ELF-1 (cell line): ENCODE data around the gene GDF2.

Experiments used
- DNase-seq: peaks from one replicate; pipeline ENCODE4 v3.0.0-alpha.2; 2016; ENCODE audit warnings: low read depth, low spot score

The GDF2 gene

GRCh38 chr10:47332946-47333345, 10.7 kb downstream of the GDF2 start:
- DNase-seq: no peak

- DNase-seq: no peak
Measured at GRCh38 chr10:47333532-47333931, 11.3 kb downstream of the GDF2 start.

GRCh38 chr10:47334466-47335295, 12.4 kb downstream of the GDF2 start:
- no peak for DNase-seq

GRCh38 chr10:47335906-47336305, 13.7 kb downstream of the GDF2 start:
- no peak for DNase-seq

GRCh38 chr10:47336387-47337134, 14.3 kb downstream of the GDF2 start:
- no peak for DNase-seq

GRCh38 chr10:47337310-47337709, 15.1 kb downstream of the GDF2 start:
- no peak for DNase-seq

GRCh38 chr10:47339186-47339735, 17.0 kb downstream of the GDF2 start:
- no peak for DNase-seq

- DNase-seq: no peak
Measured at GRCh38 chr10:47339759-47340607, 17.7 kb downstream of the GDF2 start.

- DNase-seq: peak; percentile 84
Measured at GRCh38 chr10:47340608-47341170, 18.4 kb downstream of the GDF2 start.

- no peak for DNase-seq
Measured at GRCh38 chr10:47344996-47345870, 23.0 kb downstream of the GDF2 start.

GRCh38 chr10:47346581-47347302, 24.5 kb downstream of the GDF2 start:
- no peak for DNase-seq

- DNase-seq: no peak
Measured at GRCh38 chr10:47347303-47347675, 25.0 kb downstream of the GDF2 start.

GRCh38 chr10:47348138-47348651, 25.9 kb downstream of the GDF2 start, which contains the start of gene RBP3:
Gene RBP3 (plus strand): TSS chr10:47348363. CDS start chr10:47348485, 122 bp downstream.
- DNase-seq: no peak

GRCh38 chr10:47348661-47349470, 26.6 kb downstream of the GDF2 start:
- no peak for DNase-seq

GRCh38 chr10:47349516-47349915, 27.3 kb downstream of the GDF2 start:
- no peak for DNase-seq

- DNase-seq: no peak
Measured at GRCh38 chr10:47349941-47350371, 27.7 kb downstream of the GDF2 start.

GRCh38 chr10:47350671-47351640, 28.7 kb downstream of the GDF2 start:
- no peak for DNase-seq
